Right lobe of liver (tissue), 4 donors: ENCODE results near the gene SCLT1.

Experiments used
- CTCF ChIP-seq, 4 donors: fragments of 200-600 bp in 3 of 4; fragments of 450-650 bp in 1 of 4; IDR thresholded peaks; one replicate each; pipeline versions ENCODE4 v1.5.1 to v1.8.0; 2016 to 2022; ENCODE audit warnings: antibody characterized with exemption in 4 of 4, mild to moderate bottlenecking in 2 of 4
- POLR2A ChIP-seq: fragments of 450-650 bp; IDR thresholded peaks from one replicate; pipeline ENCODE4 v1.6.1; 2017; ENCODE audit warnings: antibody characterized with exemption, mild to moderate bottlenecking
- donor health status: DM: no; HTN: no; CAD: no.
- donor health status: DM: no; HTN: no; CAD: no.
- donor health status: DM: no; HTN: yes; CAD: no.

- TF ChIP-seq CTCF (IDR thresholded peaks at IDR 0.05) (no peak), POLR2A (no peak)
Observed at GRCh38 chr4:128856246-128856645, 237.1 kb downstream of the SCLT1 start.
